ENCODE data around the gene ACTN1. TPM values are rescaled to one million over a fixed set of nuclear protein-coding genes. Genes with fewer than 3 reads are reported as not detected.

ACTN1 gene
- total and polyA plus RNA-seq, 10 of the 15 experiments (the other 5 are each of a cell fraction or from before 2014, with no cell fraction given) = 0.14 to 39.4 (median 2.6) TPM

GRCh38 chr14:68892961-68893360 lies 86.1 kb downstream of the ACTN1 start:
- TF ChIP-seq PKNOX1 (IDR thresholded peaks at IDR 0.05) (no peak), E2F8 (IDR thresholded peaks at IDR 0.05; ENCODE audit: low read depth, partially characterized antibody) (no peak), EED (IDR thresholded peaks at IDR 0.05; ENCODE audit: low read depth) (no peak), ATF3 (IDR thresholded peaks at IDR 0.05; ENCODE audit: borderline replicate concordance, extremely low read depth, low read depth, low read length) (no peak), CUX1 (IDR thresholded peaks at IDR 0.05; ENCODE audit: insufficient replicate concordance, low read depth, low read length) (no peak), RELB (IDR thresholded peaks at IDR 0.05; ENCODE audit: low read depth) (no peak), RCOR1 (conservative IDR thresholded peaks at IDR 0.05; ENCODE audit: low read depth, low read length) (no peak), HDGF (IDR thresholded peaks at IDR 0.05) (no peak), SPI1 (IDR thresholded peaks at IDR 0.05; ENCODE audit: borderline replicate concordance, insufficient read depth, low read depth, low read length) (no peak), LARP7 (IDR thresholded peaks at IDR 0.05) (no peak)
- in situ Hi-C loops (cut with MboI) (no loop called here), intact Hi-C loops (cut with micrococcal nuclease; ENCODE audit: unreplicated experiment) (no loop called here)
- CTCF ChIA-PET = interaction anchor here (1.3 to 3.1 kb wide), 2 partner anchors 10 to 18 kb away, joined by 3 to 11 read pairs; no protein-coding TSS in a partner anchor
- Histone ChIP-seq H3K27ac (ENCODE audit: control insufficient read depth, insufficient read depth) (no peak overlapping the region), H3K36me3 (ENCODE audit: control insufficient read depth in 2 of 2, insufficient read depth in 2 of 2, low read length in 1 of 2) (peaks cover 0 to 3% of the 10 kb centered on the region in 2 experiments; a peak in 2 of 4 replicates), H3K79me2 (ENCODE audit: control insufficient read depth, insufficient read depth, low read length) (no peaks in the 10 kb centered on the region), H2AFZ (ENCODE audit: control insufficient read depth, low read depth, low read length) (no peak overlapping the region), H3K9me3 (replicated peaks; ENCODE audit: control insufficient read depth, insufficient read depth, low read length) (no peaks in the 10 kb centered on the region), H3K4me3 (no peak overlapping the region), H4K20me1 (ENCODE audit: control insufficient read depth, insufficient read depth) (no peaks in the 10 kb centered on the region), H3K27me3 (replicated peaks in 1 of 2; ENCODE audit: control insufficient read depth in 2 of 2, insufficient read depth in 2 of 2, low read length in 1 of 2) (no peaks in the 10 kb centered on the region), H3K4me1 (ENCODE audit: control insufficient read depth, insufficient read depth, low read length) (no peaks in the 10 kb centered on the region; the same call in 1 of the 2 replicates), H3K4me2 (ENCODE audit: control insufficient read depth, insufficient read depth) (no peak overlapping the region), H3K9ac (ENCODE audit: control insufficient read depth, insufficient read depth, low read length) (no peak overlapping the region)
- no peak for ATAC-seq
- WGBS (ENCODE audit: insufficient coverage, insufficient replicate concordance, low lambda C conversion rate, missing lambda C conversion rate) = 68% methylated on average over 6 of the region's 6 CpGs
- SMC1A ChIA-PET (ENCODE audit: uncharacterized antibody, unreplicated experiment) = no interaction called here
- BruUV-seq (replicated peaks) = no TSS peak
- no peak for FAIRE-seq
- RAD21 ChIA-PET (ENCODE audit: unreplicated experiment) = no interaction called here
- DNase-seq (ENCODE audit: low read depth, low spot score) = no peak
- POLR2A ChIA-PET = no interaction called here

All from GM12878 (cell line).